PFSK-1 (cell line): Measurements from ENCODE around the gene ZDHHC14.

Source experiments
- FOXP2 ChIP-seq: optimal IDR thresholded peaks from 2 replicates; pipeline ENCODE3; 2011; ENCODE audit warnings: borderline replicate concordance, control low read depth, inconsistent platforms; ENCODE audit not compliant: insufficient read depth; ENCODE audit errors: extremely low read length, extremely low read depth
- POLR2AphosphoS5 ChIP-seq: IDR thresholded peaks from 2 replicates; pipeline ENCODE4 v1.6.1; 2012; ENCODE audit warnings: low read depth, mild to moderate bottlenecking, control low read depth, low read length, moderate library complexity
- SIN3A ChIP-seq: IDR thresholded peaks from 2 replicates; pipeline ENCODE4 v1.6.1; 2012; ENCODE audit warnings: mild to moderate bottlenecking, low read length, moderate library complexity, borderline replicate concordance; ENCODE audit not compliant: insufficient read depth
- TAF1 ChIP-seq: IDR thresholded peaks from 2 replicates; pipeline ENCODE4 v1.6.1; 2012; ENCODE audit warnings: low read length, control low read depth, borderline replicate concordance; ENCODE audit not compliant: insufficient read depth
- TF ChIP-seq, protein P1 (sequence below), 2 experiments: IDR thresholded peaks; 2 replicates each; pipeline versions ENCODE4 v1.6.1 to v1.8.0; 2011 to 2012; ENCODE audit warnings: low read depth in 2 of 2, low read length in 2 of 2, control low read depth in 1 of 2, inconsistent platforms in 1 of 2, mild to moderate bottlenecking in 1 of 2, moderate library complexity in 1 of 2; ENCODE audit not compliant: insufficient read depth in 1 of 2

Gene ZDHHC14

DNA sequence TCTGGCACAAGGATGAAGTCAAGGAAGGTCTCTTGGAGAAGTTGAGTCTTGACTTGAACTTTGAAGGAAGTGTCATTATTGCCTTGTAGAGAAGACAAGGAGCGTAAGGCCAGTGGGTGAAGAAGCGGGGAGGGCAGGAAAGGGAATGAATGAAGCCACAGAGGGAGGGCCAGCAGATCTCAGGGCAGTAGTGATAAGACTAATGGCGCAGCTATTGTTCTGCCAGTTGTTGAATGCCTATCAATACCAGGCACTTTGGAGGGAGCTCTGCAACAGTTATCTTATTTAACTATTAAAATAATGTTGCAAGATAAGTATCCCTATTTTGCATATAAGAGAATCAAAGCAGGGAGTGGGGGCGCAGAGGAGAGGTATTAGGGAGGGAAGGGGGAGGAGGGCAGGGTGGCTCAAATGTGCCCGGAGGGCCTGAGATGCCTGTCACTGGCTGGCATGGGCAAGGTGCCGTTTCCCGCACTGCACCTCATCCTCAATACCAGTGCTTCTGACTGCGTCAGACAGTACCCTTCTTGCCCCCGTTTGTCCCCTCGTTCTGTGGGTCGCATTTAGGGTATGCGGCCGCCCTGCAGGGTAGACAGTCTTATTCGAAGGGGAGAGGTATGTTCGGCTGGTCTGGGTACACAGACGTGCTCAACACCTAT, 109.8 kb downstream of the ZDHHC14 start:
- TF ChIP-seq FOXP2, result no peak
- no peak for TF ChIP-seq SIN3A
- TF ChIP-seq, protein P1, sequence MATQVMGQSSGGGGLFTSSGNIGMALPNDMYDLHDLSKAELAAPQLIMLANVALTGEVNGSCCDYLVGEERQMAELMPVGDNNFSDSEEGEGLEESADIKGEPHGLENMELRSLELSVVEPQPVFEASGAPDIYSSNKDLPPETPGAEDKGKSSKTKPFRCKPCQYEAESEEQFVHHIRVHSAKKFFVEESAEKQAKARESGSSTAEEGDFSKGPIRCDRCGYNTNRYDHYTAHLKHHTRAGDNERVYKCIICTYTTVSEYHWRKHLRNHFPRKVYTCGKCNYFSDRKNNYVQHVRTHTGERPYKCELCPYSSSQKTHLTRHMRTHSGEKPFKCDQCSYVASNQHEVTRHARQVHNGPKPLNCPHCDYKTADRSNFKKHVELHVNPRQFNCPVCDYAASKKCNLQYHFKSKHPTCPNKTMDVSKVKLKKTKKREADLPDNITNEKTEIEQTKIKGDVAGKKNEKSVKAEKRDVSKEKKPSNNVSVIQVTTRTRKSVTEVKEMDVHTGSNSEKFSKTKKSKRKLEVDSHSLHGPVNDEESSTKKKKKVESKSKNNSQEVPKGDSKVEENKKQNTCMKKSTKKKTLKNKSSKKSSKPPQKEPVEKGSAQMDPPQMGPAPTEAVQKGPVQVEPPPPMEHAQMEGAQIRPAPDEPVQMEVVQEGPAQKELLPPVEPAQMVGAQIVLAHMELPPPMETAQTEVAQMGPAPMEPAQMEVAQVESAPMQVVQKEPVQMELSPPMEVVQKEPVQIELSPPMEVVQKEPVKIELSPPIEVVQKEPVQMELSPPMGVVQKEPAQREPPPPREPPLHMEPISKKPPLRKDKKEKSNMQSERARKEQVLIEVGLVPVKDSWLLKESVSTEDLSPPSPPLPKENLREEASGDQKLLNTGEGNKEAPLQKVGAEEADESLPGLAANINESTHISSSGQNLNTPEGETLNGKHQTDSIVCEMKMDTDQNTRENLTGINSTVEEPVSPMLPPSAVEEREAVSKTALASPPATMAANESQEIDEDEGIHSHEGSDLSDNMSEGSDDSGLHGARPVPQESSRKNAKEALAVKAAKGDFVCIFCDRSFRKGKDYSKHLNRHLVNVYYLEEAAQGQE (IDR thresholded peaks at IDR 0.05; ENCODE audit: insufficient read depth in 1 of 2, low read depth in 2 of 2, low read length in 2 of 2), result no peak
- TF ChIP-seq TAF1, result no peak
- TF ChIP-seq POLR2AphosphoS5, result no peak

DNA sequence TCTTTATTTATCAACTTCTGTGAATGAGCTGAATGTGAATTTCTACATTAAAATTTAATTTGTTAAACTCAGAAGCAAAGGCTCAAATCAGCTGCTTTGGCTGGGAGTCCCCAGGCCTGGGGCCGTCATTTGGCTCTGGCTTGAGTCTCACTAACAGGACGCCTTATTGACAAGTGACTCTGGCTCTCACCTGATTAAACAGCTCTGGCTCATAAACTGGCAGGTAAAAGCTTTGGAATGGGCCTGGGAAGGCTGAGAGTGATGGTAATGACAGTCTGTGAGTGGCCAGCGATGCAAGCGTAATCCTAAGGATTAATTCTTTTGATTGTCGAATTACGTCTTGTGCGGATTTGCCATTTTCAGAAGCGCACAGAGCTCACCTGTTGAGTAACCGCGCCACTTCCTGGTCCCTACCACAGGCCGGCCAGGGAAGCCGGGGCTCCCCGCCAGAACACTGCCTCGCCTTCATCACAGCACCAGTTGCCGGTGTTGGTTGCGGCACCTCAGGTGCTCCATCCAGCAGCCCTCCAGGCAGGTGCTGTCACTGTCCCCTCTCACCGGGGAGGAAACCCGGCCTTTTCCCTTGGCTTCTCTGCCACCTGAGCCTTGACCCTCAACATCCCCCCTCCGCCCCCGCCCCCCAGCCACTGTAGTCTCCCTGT, 110.7 kb downstream of the ZDHHC14 start:
- TF ChIP-seq, protein P1 (IDR thresholded peaks at IDR 0.05; ENCODE audit: insufficient read depth in 1 of 2, low read depth in 2 of 2, low read length in 2 of 2), result no peak
- TF ChIP-seq SIN3A (no peak), TAF1 (no peak), POLR2AphosphoS5 (no peak), FOXP2 (no peak)

DNA sequence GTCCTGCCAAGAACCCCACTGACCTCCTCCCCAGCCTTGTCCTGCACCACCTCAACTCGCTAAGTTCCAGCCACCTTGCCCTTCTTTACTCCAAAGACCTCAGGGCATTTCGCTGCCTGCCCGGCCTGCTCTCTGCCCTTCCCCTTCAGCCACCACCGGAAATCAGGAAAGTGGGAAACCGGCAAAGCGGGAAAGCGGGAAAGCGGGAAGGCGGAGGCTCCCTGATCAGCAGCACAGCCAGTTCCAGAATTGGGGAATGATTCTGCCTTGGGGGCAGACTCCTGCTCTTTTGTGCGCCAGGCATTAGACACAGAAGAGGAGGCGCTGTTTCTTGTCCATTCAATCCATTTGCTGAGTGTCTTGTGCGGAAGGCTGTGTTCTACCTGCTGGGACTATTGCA, 111.3 kb downstream of the ZDHHC14 start:
- TF ChIP-seq FOXP2, result no peak
- no peak for TF ChIP-seq POLR2AphosphoS5
- TF ChIP-seq SIN3A, result no peak
- TF ChIP-seq, protein P1 (IDR thresholded peaks at IDR 0.05; ENCODE audit: insufficient read depth in 1 of 2, low read depth in 2 of 2, low read length in 2 of 2), result no peak
- no peak for TF ChIP-seq TAF1

GRCh38 chr6:157492741-157493140, 111.8 kb downstream of the ZDHHC14 start:
- TF ChIP-seq TAF1 (no peak), FOXP2 (no peak), SIN3A (no peak), POLR2AphosphoS5 (no peak)
- TF ChIP-seq, protein P1 (IDR thresholded peaks at IDR 0.05; ENCODE audit: insufficient read depth in 1 of 2, low read depth in 2 of 2, low read length in 2 of 2), result no peak
